HEK293 (cell line): Measurements from ENCODE around the gene IGBP1.

Experiments used
- CTCF ChIA-PET: fragments of 350-600 bp; formaldehyde crosslinking; extraction: SDS; loops from one replicate; lab custom pipeline; 2021; ENCODE audit warnings: antibody characterized with exemption; lab: Yijun Ruan, JAX
- POLR2A ChIA-PET: fragments of 300-600 bp; formaldehyde crosslinking; extraction: SDS; loops from one replicate; lab custom pipeline; 2020; ENCODE audit warnings: antibody characterized with exemption, inconsistent platforms; lab: Yijun Ruan, JAX
- H3K27ac ChIP-seq: fragments of 200-500 bp; sonication (Bioruptor generic); 2 replicates; pipeline ENCODE4 v1.5.1; 2014; ENCODE audit warnings: low read depth, low read length, control low read depth, inconsistent platforms; ENCODE audit errors: extremely low read depth
- H3K36me3 ChIP-seq, 2 experiments: fragments of 200-500 bp in 1 of 2; sonication (Bioruptor generic) in 1 of 2; 1 replicate in 1 of 2; 2 replicates in 1 of 2; pipeline ENCODE4 v1.5.1; 2014 to 2017; ENCODE audit warnings: inconsistent platforms in 2 of 2, low read length in 2 of 2; ENCODE audit not compliant: control insufficient read depth in 2 of 2, insufficient read depth in 1 of 2
- H3K4me1 ChIP-seq: fragments of 200-500 bp; sonication (Bioruptor generic); 2 replicates; pipeline ENCODE4 v1.5.1; 2014; ENCODE audit warnings: mild to moderate bottlenecking, low read length, inconsistent platforms; ENCODE audit not compliant: control insufficient read depth, insufficient read depth
- H3K4me3 ChIP-seq: 2 replicates; pipeline ENCODE4 v1.5.1; 2011; ENCODE audit warnings: low read depth, mild to moderate bottlenecking, control low read depth, low read length, moderate library complexity
- H3K9me3 ChIP-seq: fragments of 200-500 bp; sonication (Bioruptor generic); 2 replicates; pipeline ENCODE4 v1.5.1; 2014; ENCODE audit warnings: low read depth, low read length, inconsistent platforms; ENCODE audit not compliant: control insufficient read depth, insufficient read depth
- ELK4 ChIP-seq: IDR thresholded peaks from 2 replicates; pipeline ENCODE4 v1.6.1; 2011; ENCODE audit warnings: mild to moderate bottlenecking, low read depth, low read length, borderline replicate concordance
- KLF1 ChIP-seq: fragments of 450-650 bp; formaldehyde crosslinking; IDR thresholded peaks from 2 replicates; pipeline ENCODE4 v1.5.1; 2016; ENCODE audit warnings: missing biosample characterization, missing genetic modification characterization
- KLF7 ChIP-seq: fragments of 450-650 bp; formaldehyde crosslinking; IDR thresholded peaks from 2 replicates; pipeline ENCODE4 v1.5.1; 2016; ENCODE audit warnings: missing biosample characterization, missing genetic modification characterization, borderline replicate concordance
- PRDM10 ChIP-seq: fragments of 450-650 bp; formaldehyde crosslinking; IDR thresholded peaks from 2 replicates; pipeline ENCODE4 v1.5.1; 2016; ENCODE audit warnings: missing biosample characterization, missing genetic modification characterization
- SCRT1 ChIP-seq: fragments of 450-650 bp; formaldehyde crosslinking; IDR thresholded peaks from 2 replicates; pipeline ENCODE4 v1.5.1; 2016; ENCODE audit warnings: missing biosample characterization, missing genetic modification characterization, borderline replicate concordance
- ZBTB49 ChIP-seq: fragments of 450-650 bp; formaldehyde crosslinking; IDR thresholded peaks from 2 replicates; pipeline ENCODE4 v1.5.1; 2016; ENCODE audit warnings: missing biosample characterization, missing genetic modification characterization, low read depth
- ZBTB7A ChIP-seq: fragments of 450-650 bp; formaldehyde crosslinking; IDR thresholded peaks from 2 replicates; pipeline ENCODE4 v1.5.1; 2016; ENCODE audit warnings: low read depth, missing biosample characterization, missing genetic modification characterization
- ZNF132 ChIP-seq: fragments of 450-650 bp; formaldehyde crosslinking; IDR thresholded peaks from 2 replicates; pipeline ENCODE4 v1.5.1; 2017; ENCODE audit warnings: missing biosample characterization, missing genetic modification characterization, borderline replicate concordance
- ZNF157 ChIP-seq: fragments of 450-650 bp; formaldehyde crosslinking; IDR thresholded peaks from 2 replicates; pipeline ENCODE4 v1.5.1; 2016; ENCODE audit warnings: missing biosample characterization, missing genetic modification characterization
- ZNF169 ChIP-seq: fragments of 450-650 bp; formaldehyde crosslinking; IDR thresholded peaks from 2 replicates; pipeline ENCODE4 v1.5.1; 2016; ENCODE audit warnings: missing biosample characterization, missing genetic modification characterization
- ZNF221 ChIP-seq: fragments of 450-650 bp; formaldehyde crosslinking; IDR thresholded peaks from 2 replicates; pipeline ENCODE4 v1.5.1; 2017; ENCODE audit warnings: missing biosample characterization, missing genetic modification characterization, borderline replicate concordance
- ZNF223 ChIP-seq: fragments of 450-650 bp; formaldehyde crosslinking; IDR thresholded peaks from 2 replicates; pipeline ENCODE4 v1.5.1; 2016; ENCODE audit warnings: missing biosample characterization, missing genetic modification characterization
- ZNF23 ChIP-seq: fragments of 450-650 bp; formaldehyde crosslinking; IDR thresholded peaks from 2 replicates; pipeline ENCODE4 v1.5.1; 2016; ENCODE audit warnings: missing biosample characterization, missing genetic modification characterization, borderline replicate concordance
- ZNF24 ChIP-seq: fragments of 450-650 bp; formaldehyde crosslinking; IDR thresholded peaks from 2 replicates; pipeline ENCODE4 v1.5.1; 2016; ENCODE audit warnings: missing biosample characterization, missing genetic modification characterization
- ZNF274 ChIP-seq, 2 experiments: fragments of 200-500 bp in 1 of 2; fragments of 450-650 bp in 1 of 2; sonication (Bioruptor generic) in 1 of 2; formaldehyde crosslinking in 1 of 2; IDR thresholded peaks; 2 replicates each; pipeline versions ENCODE4 v1.5.1 to v1.6.1; 2014 to 2016; ENCODE audit warnings: borderline replicate concordance in 1 of 2, inconsistent platforms in 1 of 2, low read length in 1 of 2, missing biosample characterization in 1 of 2, missing genetic modification characterization in 1 of 2
- ZNF48 ChIP-seq: fragments of 450-650 bp; formaldehyde crosslinking; IDR thresholded peaks from 2 replicates; pipeline ENCODE4 v1.5.1; 2016; ENCODE audit warnings: missing biosample characterization, missing genetic modification characterization
- ZNF645 ChIP-seq: fragments of 450-650 bp; formaldehyde crosslinking; IDR thresholded peaks from 2 replicates; pipeline ENCODE4; 2016; ENCODE audit warnings: missing biosample characterization, missing genetic modification characterization
- ZNF692 ChIP-seq: fragments of 450-650 bp; formaldehyde crosslinking; IDR thresholded peaks from 2 replicates; pipeline ENCODE4 v1.5.1; 2016; ENCODE audit warnings: missing biosample characterization, missing genetic modification characterization
- ZNF701 ChIP-seq: fragments of 450-650 bp; formaldehyde crosslinking; IDR thresholded peaks from 2 replicates; pipeline ENCODE4 v1.5.1; 2016; ENCODE audit warnings: missing biosample characterization, missing genetic modification characterization
- ZSCAN5A ChIP-seq: fragments of 450-650 bp; formaldehyde crosslinking; IDR thresholded peaks from 2 replicates; pipeline ENCODE4 v1.5.1; 2016; ENCODE audit warnings: missing biosample characterization, missing genetic modification characterization

Gene IGBP1

GRCh38 chrX:70201732-70202131 lies 68.5 kb downstream of the IGBP1 start:
- ChIA-PET CTCF (no interaction called here), POLR2A (no interaction called here)
- Histone ChIP-seq H3K4me3 (no peak overlapping the region), H3K9me3 (no peaks in the 10 kb centered on the region), H3K36me3 (no peaks in the 10 kb centered on the region), H3K4me1 (no peaks in the 10 kb centered on the region), H3K27ac (no peak overlapping the region)
- no peak for TF ChIP-seq ZNF48 (tag by site-specific recombination)
- TF ChIP-seq ZNF157 (tag by site-specific recombination), result no peak
- TF ChIP-seq ZBTB49 (tag by site-specific recombination), result no peak
- TF ChIP-seq ZNF692, result no peak
- TF ChIP-seq ZNF701, result no peak
- TF ChIP-seq ZNF132 (tag by site-specific recombination), result no peak
- TF ChIP-seq PRDM10 (tag by site-specific recombination), result no peak
- TF ChIP-seq ZNF24 (tag by site-specific recombination), result no peak
- no peak for TF ChIP-seq KLF7 (tag by site-specific recombination)
- no peak for TF ChIP-seq ZNF221
- no peak for TF ChIP-seq ZNF223
- no peak for TF ChIP-seq ZNF274 (IDR thresholded peaks at IDR 0.05; ENCODE audit: low read length)
- no peak for TF ChIP-seq ZNF274 (tag by site-specific recombination; IDR thresholded peaks at IDR 0.05; ENCODE audit: borderline replicate concordance)
- TF ChIP-seq ZNF169, result no peak
- no peak for TF ChIP-seq ZNF645 (tag by site-specific recombination)
- TF ChIP-seq KLF1 (tag by site-specific recombination), result no peak
- TF ChIP-seq ZNF23 (tag by site-specific recombination), result no peak
- TF ChIP-seq ZSCAN5A, result no peak
- no peak for TF ChIP-seq ZBTB7A
- no peak for TF ChIP-seq ELK4
- TF ChIP-seq SCRT1 (tag by site-specific recombination), result no peak
